ENCODE measurements around the gene RRP1B. TPM values are rescaled to one million over a fixed set of nuclear protein-coding genes. Genes with fewer than 3 reads are reported as not detected.
A peak's percentile ranks its signal among the peaks of the same experiment; 100 is the strongest.

The RRP1B gene
- total RNA-seq, 4 donors from 2014 or later: 13.3 to 23.4 (median 22.5) TPM

- Histone ChIP-seq H3K36me3 (peaks cover 3 to 43% (median 8%) of the 10 kb centered on the region in 3 donors), H3K4me3 (no peak overlapping the region), H3K27ac (no peak overlapping the region), H3K4me1 (peaks cover 31 to 60% (median 37%) of the 10 kb centered on the region in 3 donors), H3K27me3 (no peaks in the 10 kb centered on the region), H3K9me3 (no peaks in the 10 kb centered on the region)
- DNase-seq: no peak
- WGBS, 2 donors: 90 to 94% methylated on average over 25 of the region's 25 CpGs
- intact Hi-C loops (cut with DNase I): no loop called here
- TF ChIP-seq POLR2A (IDR thresholded peaks at IDR 0.05): no peak
- no peak for TF ChIP-seq CTCF (IDR thresholded peaks at IDR 0.05)
Observed at GRCh38 chr21:43736224-43736883, 77.0 kb downstream of the RRP1B start.

DNA sequence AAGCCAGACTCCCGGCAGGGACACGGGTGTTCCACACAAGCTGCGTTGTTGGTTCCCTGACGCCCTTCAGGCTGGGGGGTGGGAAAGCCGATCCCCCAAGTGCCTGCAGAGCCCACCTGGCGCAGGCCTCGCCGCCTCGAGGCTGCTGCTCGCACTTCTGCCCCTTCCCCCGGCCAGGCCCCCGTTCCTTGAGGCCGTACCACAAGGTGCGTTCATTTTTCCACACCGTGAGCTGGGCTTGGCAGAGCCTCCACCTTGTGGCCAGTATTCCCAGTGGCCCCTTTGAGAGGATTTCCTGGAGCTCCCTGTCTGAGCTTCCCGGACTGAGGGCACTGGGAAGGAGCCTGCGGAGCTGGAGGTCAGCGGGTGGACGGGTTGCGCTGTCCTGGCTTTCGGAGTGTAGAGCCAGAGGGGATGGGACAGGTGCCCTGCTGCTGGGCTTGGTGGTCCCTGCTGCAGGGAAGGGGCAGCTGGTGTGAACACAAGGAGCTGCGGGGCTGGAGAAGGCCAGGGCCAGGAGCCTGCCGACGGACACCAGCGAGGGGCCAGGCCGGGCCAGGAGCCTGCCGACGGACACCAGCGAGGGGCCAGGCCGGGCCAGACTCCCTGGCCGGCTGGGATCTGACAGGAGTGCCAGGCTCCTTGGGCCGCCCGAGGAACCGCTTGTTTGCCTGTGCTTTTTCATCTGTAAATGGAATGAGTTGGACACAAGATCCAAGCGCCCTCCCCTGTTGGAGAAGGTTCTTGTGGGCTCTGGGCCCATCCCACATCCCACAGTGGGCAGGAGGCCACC lies 78.0 kb downstream of the RRP1B start:
- H3K36me3 ChIP-seq: peaks cover 3 to 53% (median 8%) of the 10 kb centered on the region in 3 donors

DNA sequence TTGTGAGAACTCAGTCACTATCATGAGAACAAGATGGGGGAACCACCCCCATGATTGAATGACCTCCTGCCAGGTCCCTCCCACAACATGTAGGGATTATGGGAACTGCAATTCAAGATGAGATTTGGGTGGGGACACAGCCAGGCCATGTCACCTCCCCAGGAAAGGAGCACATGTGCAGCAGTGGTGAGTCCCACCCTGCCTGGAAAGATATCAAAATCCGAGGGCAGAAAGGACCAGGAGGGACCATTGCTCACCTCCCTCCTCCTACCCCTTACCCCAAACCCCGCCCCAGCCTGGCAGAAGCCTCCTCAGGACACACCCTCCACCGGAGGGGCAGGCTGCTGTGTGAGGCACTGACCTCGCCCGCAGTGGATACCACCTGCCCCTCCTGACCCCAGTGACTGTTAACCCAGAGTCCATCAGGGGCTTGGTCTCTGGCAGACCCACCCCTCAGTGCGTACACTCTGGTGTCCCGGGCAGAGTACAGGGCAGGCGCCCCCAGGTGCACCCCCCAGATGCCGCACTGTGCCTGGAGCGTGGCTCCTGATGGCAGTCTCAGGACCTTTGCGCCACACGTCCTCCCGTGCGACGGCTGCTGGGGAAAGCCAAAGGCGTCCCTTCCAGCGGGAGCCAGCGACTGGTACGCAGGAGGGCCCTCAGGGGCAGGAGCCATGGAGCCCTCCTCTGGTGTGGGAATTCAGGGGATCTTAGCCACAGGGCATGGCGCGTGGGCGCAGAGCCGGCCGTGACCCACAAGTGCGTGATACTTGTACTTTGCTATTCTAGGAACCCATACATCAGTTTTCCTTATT lies 80.5 kb downstream of the RRP1B start:
- WGBS, 2 donors: 47 to 84% methylated on average over 4 to 8 of the region's 25 CpGs
- Histone ChIP-seq H3K4me3 (no peak overlapping the region), H3K9me3 (no peaks in the 10 kb centered on the region), H3K27ac (peak overlapping the region; percentile 61 to 73 (median 68)), H3K27me3 (no peaks in the 10 kb centered on the region), H3K36me3 (peaks cover 3 to 74% (median 15%) of the 10 kb centered on the region in 3 donors), H3K4me1 (peaks cover 0 to 26% (median 3%) of the 10 kb centered on the region in 3 donors)
- DNase-seq: no peak
- TF ChIP-seq POLR2A (IDR thresholded peaks at IDR 0.05): no peak
- TF ChIP-seq CTCF (IDR thresholded peaks at IDR 0.05): no peak
- intact Hi-C loops (cut with DNase I): no loop called here

More for the DNA sequence above, 78.0 kb downstream of the RRP1B start:
- TF ChIP-seq CTCF (IDR thresholded peaks at IDR 0.05) (no peak), POLR2A (IDR thresholded peaks at IDR 0.05) (no peak)
- WGBS, 2 donors: 98 to 100% methylated on average over 2 to 8 of the region's 35 CpGs
- H3K27me3 ChIP-seq: no peaks in the 10 kb centered on the region
- no peak for DNase-seq
- peaks cover 22 to 50% (median 27%) of the 10 kb centered on the region in 3 donors for H3K4me1 ChIP-seq
- H3K4me3 ChIP-seq: no peak overlapping the region
- intact Hi-C loops (cut with DNase I): no loop called here
- no peak overlapping the region for H3K27ac ChIP-seq
- no peaks in the 10 kb centered on the region for H3K9me3 ChIP-seq

DNA sequence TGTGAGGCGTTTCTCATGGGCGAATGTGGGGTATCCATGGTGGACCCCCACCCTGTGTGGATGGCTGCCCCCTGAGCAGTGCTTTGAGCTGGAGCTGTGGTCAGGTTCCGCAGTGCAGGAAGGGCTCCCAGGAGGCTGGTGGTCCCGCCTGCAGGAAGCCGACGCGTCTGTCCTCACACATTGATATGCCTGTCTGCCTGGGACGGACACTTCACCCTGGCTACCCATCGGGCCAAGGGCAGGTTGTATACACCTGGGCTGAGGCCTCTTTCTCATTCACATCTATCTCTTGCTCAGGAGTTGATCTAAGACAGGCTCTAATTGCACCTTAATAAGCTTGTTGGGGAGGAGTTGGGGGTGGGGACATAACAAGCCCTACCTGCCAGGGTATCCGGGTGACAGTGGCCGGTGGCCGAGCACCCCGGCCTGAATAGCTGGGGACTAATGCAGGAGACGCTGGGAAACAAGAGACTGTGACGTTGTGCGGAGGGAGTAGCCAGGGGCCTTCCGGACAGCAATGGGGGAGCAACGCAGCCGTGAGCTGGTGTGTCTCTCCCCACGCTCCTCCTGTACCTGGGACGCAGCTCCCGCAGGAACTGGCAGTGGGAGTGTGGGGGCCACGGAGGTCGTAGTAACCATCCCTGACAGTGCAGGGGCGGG lies 81.3 kb downstream of the RRP1B start:
- peaks cover 0 to 18% (median 0%) of the 10 kb centered on the region in 3 donors for H3K4me1 ChIP-seq
- no peak for TF ChIP-seq CTCF (IDR thresholded peaks at IDR 0.05)
- TF ChIP-seq POLR2A (IDR thresholded peaks at IDR 0.05): no peak
- no peaks in the 10 kb centered on the region for H3K27me3 ChIP-seq
- no peaks in the 10 kb centered on the region for H3K9me3 ChIP-seq
- peaks cover 3 to 74% (median 20%) of the 10 kb centered on the region in 3 donors for H3K36me3 ChIP-seq
- WGBS, 2 donors: 34 to 51% methylated on average over 8 to 10 of the region's 25 CpGs
- intact Hi-C loops (cut with DNase I): no loop called here
- H3K27ac ChIP-seq: peak overlapping the region; percentile 61 to 73 (median 68)
- peak overlapping the region in 1 of 4 donors; percentile 12 for H3K4me3 ChIP-seq
- no peak for DNase-seq

Measured in esophagus squamous epithelium (tissue), 5 donors.